A673 (cell line): ENCODE measurements around the gene PGD.

Experiments used
- CTCF ChIP-seq: fragments of 300-800, 200-600 bp; sonication (generic); conservative IDR thresholded peaks from 2 replicates; pipeline ENCODE4 v1.5.1; 2017; ENCODE audit warnings: low read depth, mild to moderate bottlenecking, antibody characterized with exemption, low read length, moderate library complexity, mixed read lengths
- EZH2 ChIP-seq: fragments of 200-600 bp; sonication (generic); IDR thresholded peaks from 2 replicates; pipeline ENCODE4 v1.6.1; 2017; ENCODE audit warnings: borderline replicate concordance, low read depth, mild to moderate bottlenecking, mixed read lengths, antibody characterized with exemption, low read length; ENCODE audit not compliant: poor library complexity, severe bottlenecking

DNA sequence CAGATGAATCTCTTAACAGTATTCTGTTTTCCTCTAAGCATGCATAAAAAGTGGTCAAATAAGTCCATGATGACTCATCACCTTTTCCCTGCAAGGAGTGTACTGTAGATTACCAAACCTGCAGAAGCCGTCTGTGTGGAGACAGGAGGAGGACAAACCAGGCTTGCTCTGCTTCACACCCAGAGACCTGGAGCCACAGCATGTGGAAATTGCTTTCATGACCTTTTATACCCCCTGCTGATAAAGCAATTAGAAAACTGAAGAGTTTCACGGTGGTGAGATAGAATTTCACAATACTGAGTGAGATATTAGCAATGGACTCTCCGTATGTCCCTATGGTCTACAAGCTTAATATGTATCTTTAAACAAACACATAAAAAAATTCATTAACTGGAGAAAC is 60.3 kb downstream of the PGD start:
- no peak for TF ChIP-seq CTCF
- no peak for TF ChIP-seq EZH2
